ENCODE measurements around the gene FLNB.

DNA sequence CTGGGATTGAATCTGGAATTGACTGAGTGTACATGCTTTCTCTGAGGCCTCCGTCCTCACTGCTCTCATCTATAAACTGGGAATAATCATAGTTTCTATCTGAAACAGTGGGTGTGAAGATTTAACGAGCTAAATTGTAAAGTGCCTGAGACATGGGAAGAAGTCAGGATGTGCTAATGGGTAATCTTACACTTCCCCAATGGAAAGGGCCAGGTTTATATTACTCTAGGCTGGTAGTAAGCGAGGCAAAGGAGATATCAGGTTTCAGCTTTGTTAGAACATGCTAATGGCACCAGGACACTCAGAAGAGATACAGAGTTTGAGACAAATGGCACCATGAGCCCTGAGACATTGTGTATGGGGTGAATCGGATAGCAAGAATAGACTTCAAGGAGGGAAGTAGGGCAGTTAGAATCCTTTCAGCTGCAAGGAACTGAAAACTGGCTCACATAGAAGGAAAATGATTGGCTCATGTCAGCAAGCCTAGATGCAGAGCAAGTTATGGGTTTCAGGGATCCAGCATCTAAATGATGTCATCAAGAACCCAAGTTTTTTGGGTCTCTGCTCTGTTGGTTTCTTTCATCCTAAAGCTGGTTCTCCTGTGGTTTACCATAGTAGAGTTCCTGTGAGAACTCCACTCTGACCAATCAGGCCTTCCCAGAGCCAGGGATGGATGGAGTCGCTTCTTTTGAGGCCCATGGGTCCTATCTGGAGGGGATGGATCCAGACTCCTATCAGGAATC lies 21.8 kb downstream of the FLNB start:
- TF ChIP-seq, protein P1, sequence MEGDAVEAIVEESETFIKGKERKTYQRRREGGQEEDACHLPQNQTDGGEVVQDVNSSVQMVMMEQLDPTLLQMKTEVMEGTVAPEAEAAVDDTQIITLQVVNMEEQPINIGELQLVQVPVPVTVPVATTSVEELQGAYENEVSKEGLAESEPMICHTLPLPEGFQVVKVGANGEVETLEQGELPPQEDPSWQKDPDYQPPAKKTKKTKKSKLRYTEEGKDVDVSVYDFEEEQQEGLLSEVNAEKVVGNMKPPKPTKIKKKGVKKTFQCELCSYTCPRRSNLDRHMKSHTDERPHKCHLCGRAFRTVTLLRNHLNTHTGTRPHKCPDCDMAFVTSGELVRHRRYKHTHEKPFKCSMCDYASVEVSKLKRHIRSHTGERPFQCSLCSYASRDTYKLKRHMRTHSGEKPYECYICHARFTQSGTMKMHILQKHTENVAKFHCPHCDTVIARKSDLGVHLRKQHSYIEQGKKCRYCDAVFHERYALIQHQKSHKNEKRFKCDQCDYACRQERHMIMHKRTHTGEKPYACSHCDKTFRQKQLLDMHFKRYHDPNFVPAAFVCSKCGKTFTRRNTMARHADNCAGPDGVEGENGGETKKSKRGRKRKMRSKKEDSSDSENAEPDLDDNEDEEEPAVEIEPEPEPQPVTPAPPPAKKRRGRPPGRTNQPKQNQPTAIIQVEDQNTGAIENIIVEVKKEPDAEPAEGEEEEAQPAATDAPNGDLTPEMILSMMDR (IDR thresholded peaks at IDR 0.05) = no peak
- TF ChIP-seq SIN3A (IDR thresholded peaks at IDR 0.05; ENCODE audit: borderline replicate concordance, insufficient read depth, low read depth, low read length) = no peak

All from Panc1 (cell line).